HG02588 (cell line): ENCODE measurements around the gene DNAJC22.
"Not testable (repeated sequence)": the region's sequence is repeated elsewhere in the genome, so short reads cannot be mapped to it uniquely, and the experiment has no call there.

ENCODE experiments used
- ATAC-seq: cut with Tn5 transposase; IDR thresholded peaks from one replicate; pipeline ENCODE4 v1.9.1; 2021; ENCODE audit warnings: mild to moderate bottlenecking, moderate library complexity; ENCODE audit not compliant: unreplicated experiment

The DNAJC22 gene

GRCh38 chr12:49330631-49331379 is 15.9 kb upstream of the DNAJC22 start:
- ATAC-seq: no peak

GRCh38 chr12:49331380-49332222 is 15.1 kb upstream of the DNAJC22 start:
- ATAC-seq: no peak

GRCh38 chr12:49332441-49332861 is 14.2 kb upstream of the DNAJC22 start:
- ATAC-seq: no peak

- ATAC-seq: no peak
Observed at GRCh38 chr12:49332891-49333371, 13.8 kb upstream of the DNAJC22 start.

- ATAC-seq: not testable (repeated sequence)
Observed at GRCh38 chr12:49333778-49334177, 12.9 kb upstream of the DNAJC22 start.

- ATAC-seq: no peak
Observed at GRCh38 chr12:49334226-49334625, 12.5 kb upstream of the DNAJC22 start.

GRCh38 chr12:49334681-49335080 is 12.0 kb upstream of the DNAJC22 start:
- ATAC-seq: no peak

GRCh38 chr12:49335118-49335954 is 11.4 kb upstream of the DNAJC22 start:
- ATAC-seq: no peak

GRCh38 chr12:49335955-49336644 is 10.6 kb upstream of the DNAJC22 start:
- ATAC-seq: no peak

GRCh38 chr12:49336645-49337584 is 9.8 kb upstream of the DNAJC22 start, which contains the start of gene C1QL4:
TSS of gene C1QL4 (minus strand) at chr12:49337188. CDS start at chr12:49336477, 711 bp downstream.
- ATAC-seq: no peak

GRCh38 chr12:49338830-49339463 is 7.7 kb upstream of the DNAJC22 start:
- ATAC-seq: no peak

GRCh38 chr12:49339464-49339861 is 7.2 kb upstream of the DNAJC22 start:
- ATAC-seq: no peak

GRCh38 chr12:49340095-49340870 is 6.4 kb upstream of the DNAJC22 start:
- no peak for ATAC-seq

GRCh38 chr12:49340971-49341776 is 5.5 kb upstream of the DNAJC22 start:
- ATAC-seq: no peak

GRCh38 chr12:49341777-49342065 is 5.0 kb upstream of the DNAJC22 start:
- no peak for ATAC-seq

- peak; percentile 69 for ATAC-seq
Observed at GRCh38 chr12:49342066-49342913, 4.4 kb upstream of the DNAJC22 start.
